ENCODE data around the gene SLX9. TPM values are rescaled to one million over a fixed set of nuclear protein-coding genes. Genes with fewer than 3 reads are reported as not detected.
A peak's percentile ranks its signal among the peaks of the same experiment; 100 is the strongest.

The SLX9 gene
- total and polyA plus RNA-seq, 2 donors (not counting 3 experiments of a cell fraction or from before 2014, with no cell fraction given) = 27.0 to 50.6 TPM

DNA sequence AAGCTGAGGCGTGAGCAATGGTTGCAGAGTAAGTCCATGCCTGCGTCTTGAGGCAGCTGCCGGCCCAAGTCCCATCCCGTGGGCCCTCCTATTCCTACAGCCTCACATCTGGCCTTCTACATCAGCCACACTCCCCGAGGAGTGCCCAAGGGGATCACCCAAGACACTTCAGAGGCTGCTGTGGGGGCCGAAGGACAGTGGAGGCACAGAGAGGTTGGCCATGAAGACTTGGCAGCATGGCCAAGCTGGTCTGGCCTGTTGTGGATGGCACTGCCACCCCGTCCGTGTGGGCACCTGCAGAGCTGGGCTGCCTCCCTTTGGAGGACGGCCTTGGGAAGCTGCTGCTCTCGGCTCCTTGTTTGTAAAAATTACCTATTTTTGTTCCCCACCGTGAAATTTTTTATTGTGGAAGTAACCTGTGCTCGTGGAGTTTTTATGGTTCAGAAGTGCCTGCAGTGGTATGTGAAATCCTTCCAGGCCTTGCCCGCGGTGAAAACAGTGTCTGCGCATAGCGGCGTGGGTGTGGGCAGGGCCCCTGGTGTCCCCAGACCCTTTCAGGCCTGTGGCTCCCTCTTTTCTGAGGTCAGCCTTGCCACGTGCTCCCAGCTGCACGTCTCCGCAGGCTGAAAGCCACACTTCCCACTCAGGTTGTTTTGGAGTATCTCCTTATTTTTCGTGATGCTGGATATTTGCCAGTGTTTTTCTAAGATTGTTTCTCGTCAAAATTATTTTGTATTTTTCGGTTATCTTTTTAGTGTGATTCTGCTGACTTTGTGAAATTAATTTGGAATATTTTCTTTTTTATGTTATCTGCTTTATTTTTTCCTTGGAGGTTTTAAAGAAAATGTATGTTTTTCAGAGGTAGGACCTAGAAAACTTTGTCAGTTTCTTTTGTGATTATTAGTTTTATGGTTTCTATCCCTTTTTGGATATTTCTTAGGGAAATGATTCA is 20.6 kb downstream of the SLX9 start:
- no peak overlapping the region for H2AFZ ChIP-seq (ENCODE audit: low read depth, low read length)
- H3K27me3 ChIP-seq (ENCODE audit: control insufficient read depth in 2 of 2, insufficient read depth in 2 of 2, low read length in 2 of 2) = no peaks in the 10 kb centered on the region
- no peak overlapping the region for H3K4me2 ChIP-seq (ENCODE audit: insufficient read depth, low read length)
- no peaks in the 10 kb centered on the region for H3K9me1 ChIP-seq (replicated peaks; ENCODE audit: control insufficient read depth, extremely low read depth, insufficient read depth, low read length)
- ChIA-PET POLR2A (no interaction called here), CTCF (interaction anchor here (0.9 to 6.5 kb wide), 4 partner anchors 11 to 177 kb away, joined by 3 to 52 read pairs (median 36); no protein-coding TSS in a partner anchor)
- peak overlapping the region; percentile 25 for H3K27ac ChIP-seq (ENCODE audit: insufficient read depth, low read depth, low read length)
- FAIRE-seq (no peak), DNase-seq (ENCODE audit: low read depth, low spot score) (no peak)
- H4K20me1 ChIP-seq (replicated peaks; ENCODE audit: control insufficient read depth, extremely low read depth, insufficient read depth, low read length) = no peaks in the 10 kb centered on the region
- peaks cover 5 to 10% of the 10 kb centered on the region in 2 experiments for H3K36me3 ChIP-seq (ENCODE audit: control insufficient read depth in 2 of 2, extremely low read depth in 1 of 2, insufficient read depth in 2 of 2, low read length in 2 of 2)
- H3K4me3 ChIP-seq (replicated peaks in 1 of 3; ENCODE audit: insufficient read depth in 1 of 3, low read depth in 1 of 3, low read length in 3 of 3) = no peak overlapping the region
- peaks cover 42% of the 10 kb centered on the region for H3K4me1 ChIP-seq (ENCODE audit: control insufficient read depth, extremely low read depth, insufficient read depth, low read length)
- TF ChIP-seq, protein P1, sequence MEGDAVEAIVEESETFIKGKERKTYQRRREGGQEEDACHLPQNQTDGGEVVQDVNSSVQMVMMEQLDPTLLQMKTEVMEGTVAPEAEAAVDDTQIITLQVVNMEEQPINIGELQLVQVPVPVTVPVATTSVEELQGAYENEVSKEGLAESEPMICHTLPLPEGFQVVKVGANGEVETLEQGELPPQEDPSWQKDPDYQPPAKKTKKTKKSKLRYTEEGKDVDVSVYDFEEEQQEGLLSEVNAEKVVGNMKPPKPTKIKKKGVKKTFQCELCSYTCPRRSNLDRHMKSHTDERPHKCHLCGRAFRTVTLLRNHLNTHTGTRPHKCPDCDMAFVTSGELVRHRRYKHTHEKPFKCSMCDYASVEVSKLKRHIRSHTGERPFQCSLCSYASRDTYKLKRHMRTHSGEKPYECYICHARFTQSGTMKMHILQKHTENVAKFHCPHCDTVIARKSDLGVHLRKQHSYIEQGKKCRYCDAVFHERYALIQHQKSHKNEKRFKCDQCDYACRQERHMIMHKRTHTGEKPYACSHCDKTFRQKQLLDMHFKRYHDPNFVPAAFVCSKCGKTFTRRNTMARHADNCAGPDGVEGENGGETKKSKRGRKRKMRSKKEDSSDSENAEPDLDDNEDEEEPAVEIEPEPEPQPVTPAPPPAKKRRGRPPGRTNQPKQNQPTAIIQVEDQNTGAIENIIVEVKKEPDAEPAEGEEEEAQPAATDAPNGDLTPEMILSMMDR (IDR thresholded peaks at IDR 0.05; ENCODE audit: extremely low read depth in 1 of 2, insufficient read depth in 1 of 2, low read depth in 1 of 2, low read length in 2 of 2) = no peak
- TF ChIP-seq MYC (IDR thresholded peaks at IDR 0.05; ENCODE audit: low read depth, low read length) = no peak
- TF ChIP-seq GATA2 (IDR thresholded peaks at IDR 0.05; ENCODE audit: insufficient read depth, insufficient read length, low read depth, low read length) = no peak
- intact Hi-C loops (cut with micrococcal nuclease) (no loop called here), dilution Hi-C loops (cut with MboI; ENCODE audit: extremely low pct_ligation_motif_present, low sequenced_read_pairs) (no loop called here)
- no peak overlapping the region for H3K9ac ChIP-seq (replicated peaks; ENCODE audit: extremely low read depth, insufficient read depth, low read length)
- BruUV-seq (replicated peaks) = no TSS peak
- peaks cover 27% of the 10 kb centered on the region for H3K79me2 ChIP-seq (ENCODE audit: control insufficient read depth, insufficient read depth, low read length)
- H3K9me3 ChIP-seq (replicated peaks; ENCODE audit: control insufficient read depth, insufficient read depth, low read length) = no peaks in the 10 kb centered on the region

Measured in endothelial cell of umbilical vein (primary cell).